ENCODE data around the gene NRP1.

NRP1 gene

GRCh38 chr10:33290321-33291052 is 44.0 kb downstream of the NRP1 start:
- no peak for DNase-seq (ENCODE audit: low spot score)

- DNase-seq (ENCODE audit: low spot score): no peak
These were observed 44.7 kb downstream of the NRP1 start for GRCh38 chr10:33289776-33290175.

- no peak for DNase-seq (ENCODE audit: low spot score)
These were observed 46.3 kb downstream of the NRP1 start for GRCh38 chr10:33288127-33288526.

GRCh38 chr10:33287112-33287511 is 47.4 kb downstream of the NRP1 start:
- DNase-seq (ENCODE audit: low spot score): no peak

- no peak for DNase-seq (ENCODE audit: low spot score)
These were observed 48.1 kb downstream of the NRP1 start for GRCh38 chr10:33286157-33286934.

GRCh38 chr10:33284945-33285344 is 49.5 kb downstream of the NRP1 start:
- no peak for DNase-seq (ENCODE audit: low spot score)

GRCh38 chr10:33279811-33280602 is 54.5 kb downstream of the NRP1 start:
- no peak for DNase-seq (ENCODE audit: low spot score)

GRCh38 chr10:33279276-33279675 is 55.2 kb downstream of the NRP1 start:
- no peak for DNase-seq (ENCODE audit: low spot score)

- no peak for DNase-seq (ENCODE audit: low spot score)
These were observed 56.3 kb downstream of the NRP1 start for GRCh38 chr10:33278198-33278597.

- DNase-seq (ENCODE audit: low spot score): no peak
These were observed 57.3 kb downstream of the NRP1 start for GRCh38 chr10:33277135-33277536.

- no peak for DNase-seq (ENCODE audit: low spot score)
These were observed 58.1 kb downstream of the NRP1 start for GRCh38 chr10:33276282-33276923.

- no peak for DNase-seq (ENCODE audit: low spot score)
These were observed 60.2 kb downstream of the NRP1 start for GRCh38 chr10:33274096-33274785.

- peak; percentile 76 for DNase-seq (ENCODE audit: low spot score)
These were observed 61.0 kb downstream of the NRP1 start for GRCh38 chr10:33273295-33274002.

- no peak for DNase-seq (ENCODE audit: low spot score)
These were observed 61.8 kb downstream of the NRP1 start for GRCh38 chr10:33272635-33273034.

- DNase-seq (ENCODE audit: low spot score): no peak
These were observed 62.4 kb downstream of the NRP1 start for GRCh38 chr10:33271969-33272583.

- no peak for DNase-seq (ENCODE audit: low spot score)
These were observed 63.5 kb downstream of the NRP1 start for GRCh38 chr10:33270971-33271370.

- no peak for DNase-seq (ENCODE audit: low spot score)
These were observed 66.8 kb downstream of the NRP1 start for GRCh38 chr10:33267708-33268107.

- no peak for DNase-seq (ENCODE audit: low spot score)
These were observed 68.8 kb downstream of the NRP1 start for GRCh38 chr10:33265621-33266020.

GRCh38 chr10:33263453-33263852 is 71.0 kb downstream of the NRP1 start:
- DNase-seq (ENCODE audit: low spot score): no peak

- DNase-seq (ENCODE audit: low spot score): no peak
These were observed 71.6 kb downstream of the NRP1 start for GRCh38 chr10:33262871-33263270.
